Activated effector memory CD4-positive, alpha-beta T cell treated with anti-CD3 and anti-CD28 coated beads, Interleukin-2, amount 50 U/mL, for 16 hours (primary cell): Measurements from ENCODE around the gene TCF7L1.
"Not testable (repeated sequence)": the region's sequence is repeated elsewhere in the genome, so short reads cannot be mapped to it uniquely, and the experiment has no call there.

Experiments
- DNase-seq: peaks from one replicate; pipeline ENCODE4 v3.0.0-alpha.2; 2020

Gene TCF7L1

DNA sequence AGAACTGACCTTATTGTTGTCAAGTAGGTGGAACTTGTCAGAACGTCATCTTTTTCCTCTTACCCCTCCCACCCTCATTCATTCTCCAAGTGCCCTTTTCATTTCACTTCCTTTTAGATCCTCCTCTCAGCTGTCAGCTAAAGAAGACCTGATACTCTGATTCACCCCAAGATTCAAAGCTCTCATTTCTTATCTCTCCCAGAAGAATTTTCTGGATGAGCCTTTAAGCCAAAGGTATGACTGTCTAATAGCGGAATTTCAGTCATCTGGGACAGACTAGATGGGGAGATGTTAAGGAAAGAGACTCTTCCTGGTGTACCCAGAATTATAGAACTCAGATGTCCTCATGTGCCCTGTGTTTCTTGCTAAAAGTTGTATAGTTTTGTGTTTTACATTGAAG is 53.9 kb downstream of the TCF7L1 start:
- DNase-seq = no peak

DNA sequence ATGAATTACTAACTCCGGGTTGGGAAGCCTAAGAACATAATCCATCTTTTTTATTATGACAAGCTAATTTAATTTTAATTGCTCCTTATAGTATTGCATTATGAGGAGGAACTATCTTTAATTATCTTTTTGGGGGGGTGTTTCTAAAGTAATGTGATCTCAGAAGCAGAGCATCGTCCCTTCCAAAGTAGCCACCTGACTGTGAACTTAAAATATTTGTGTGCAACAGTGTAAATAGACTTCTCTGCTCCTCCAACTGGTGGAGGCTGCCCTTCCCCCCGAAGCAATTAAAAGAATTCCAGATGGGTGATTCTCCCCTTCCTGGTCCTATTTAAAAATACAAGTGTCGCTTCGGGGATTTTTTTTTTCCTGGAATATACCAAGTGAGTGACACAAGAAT is 55.7 kb downstream of the TCF7L1 start:
- DNase-seq = no peak

DNA sequence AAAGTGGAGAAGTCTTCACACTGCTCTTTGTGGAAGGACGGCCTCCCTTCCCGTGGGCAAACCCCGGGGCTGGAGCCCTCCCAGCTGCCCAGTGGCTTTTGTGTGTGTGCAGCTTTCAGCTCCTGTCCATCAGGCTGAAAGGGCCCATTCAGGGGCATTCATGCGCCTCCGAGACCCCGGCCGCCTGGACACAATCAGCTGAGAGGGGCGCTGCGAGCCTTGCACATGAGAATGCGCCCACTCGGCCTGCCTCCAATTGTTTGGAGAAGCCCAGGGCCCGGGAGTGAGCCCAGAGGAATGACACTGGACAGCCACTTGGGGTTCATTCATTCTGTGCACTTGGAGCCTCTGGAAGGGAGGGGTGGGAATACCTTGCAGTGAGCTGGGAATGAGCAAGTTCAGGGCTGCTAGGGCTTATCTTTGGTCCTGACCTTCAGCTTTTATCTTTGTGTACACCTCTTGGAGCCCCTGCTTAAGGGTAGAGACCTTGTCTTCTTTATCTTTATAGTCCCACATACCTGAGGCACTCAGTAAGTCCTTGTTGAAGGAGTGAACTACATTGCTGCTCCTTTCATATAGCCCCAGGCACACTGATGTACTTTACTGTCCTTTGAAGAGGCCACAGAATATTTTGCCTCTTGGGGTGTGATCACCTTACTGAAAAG is 56.5 kb downstream of the TCF7L1 start:
- DNase-seq = no peak

DNA sequence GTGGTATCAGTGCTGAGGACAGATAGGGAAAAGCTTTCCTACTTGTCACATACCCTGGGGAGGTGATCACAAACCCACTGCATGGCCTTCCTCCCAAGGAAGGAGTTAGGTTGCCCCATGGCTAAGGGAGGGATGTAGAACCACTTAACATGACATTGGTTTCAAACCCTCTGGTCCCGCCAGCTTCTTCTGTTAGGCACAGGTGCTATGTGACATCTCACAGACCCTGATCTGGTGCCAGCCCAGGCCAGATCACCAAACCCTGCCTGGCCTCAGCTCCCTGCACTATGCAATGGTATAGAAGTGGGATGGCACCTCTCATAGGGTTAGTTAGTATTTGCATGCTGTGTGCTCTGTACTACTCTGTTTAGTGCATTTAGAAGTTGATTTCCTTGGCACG is 58.0 kb downstream of the TCF7L1 start:
- DNase-seq = no peak

DNA sequence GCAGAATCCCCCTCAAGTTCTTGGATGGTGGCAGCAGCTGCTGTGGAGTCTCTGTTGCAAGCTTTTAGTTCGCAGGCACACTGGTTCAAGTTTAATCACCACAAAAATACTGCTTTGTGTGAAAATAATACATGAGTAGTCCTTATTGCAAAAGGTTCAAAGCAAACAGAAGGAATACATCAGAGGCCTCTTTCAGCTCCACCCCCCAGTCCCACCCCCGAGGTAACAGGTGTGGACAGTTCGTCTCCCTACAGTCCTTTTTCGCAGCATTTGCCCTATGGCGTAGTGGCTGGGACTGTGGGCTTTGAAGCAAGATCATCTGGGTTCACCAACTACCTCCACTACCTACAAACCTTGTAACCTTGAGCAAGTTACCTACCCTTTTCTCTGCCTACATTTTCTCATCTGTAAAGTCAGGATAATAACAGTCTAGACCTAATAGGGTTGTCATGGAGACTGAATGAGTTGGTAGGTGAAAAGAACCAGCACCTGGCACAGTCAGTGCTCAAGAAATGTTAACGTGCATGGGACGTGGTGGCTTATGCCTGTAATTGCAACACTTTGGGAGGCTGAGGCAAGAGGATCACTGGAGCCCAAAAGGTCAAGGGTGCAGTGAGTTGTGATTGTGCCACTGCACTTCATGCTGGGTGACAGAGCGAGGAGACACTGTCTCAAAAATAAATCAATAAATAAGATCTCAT is 61.7 kb downstream of the TCF7L1 start:
- DNase-seq = no peak

DNA sequence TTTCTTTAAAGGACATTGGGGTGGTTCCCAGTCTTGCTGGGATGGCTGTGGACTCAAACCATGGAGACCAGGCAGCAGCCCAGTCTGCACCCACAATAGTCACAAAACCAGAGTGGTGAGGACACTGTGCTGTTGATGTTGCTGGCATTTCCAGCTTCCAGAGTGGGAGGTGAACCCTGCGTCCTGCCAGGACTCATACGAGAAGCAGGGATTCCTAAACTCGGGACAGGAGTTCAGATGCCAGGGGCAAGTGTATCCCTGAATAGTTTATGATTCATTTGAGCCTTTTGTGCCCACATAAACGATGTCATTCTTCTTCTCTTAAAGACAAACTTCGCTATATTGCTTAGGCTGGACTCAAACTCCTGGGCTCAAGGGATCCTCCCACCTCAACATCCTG is 62.8 kb downstream of the TCF7L1 start:
- DNase-seq = no peak

DNA sequence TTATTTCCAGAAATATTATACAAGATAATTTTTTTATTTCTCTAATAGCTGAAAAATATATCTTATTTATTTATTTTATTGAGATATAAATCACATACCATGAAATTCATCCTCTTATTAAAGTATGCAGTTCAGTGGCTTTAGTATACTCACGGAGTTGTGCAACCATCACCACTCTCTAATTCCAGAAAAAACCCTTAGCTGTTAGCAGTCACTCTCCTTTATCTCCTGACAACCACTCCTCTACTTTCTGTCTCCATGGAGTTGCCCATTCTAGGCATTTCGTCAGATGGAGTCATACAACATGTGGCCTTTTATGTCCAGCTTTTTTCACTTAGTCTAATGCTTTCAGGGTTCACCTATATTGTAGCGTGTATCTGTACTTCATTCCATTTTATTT is 66.5 kb downstream of the TCF7L1 start:
- no peak for DNase-seq

DNA sequence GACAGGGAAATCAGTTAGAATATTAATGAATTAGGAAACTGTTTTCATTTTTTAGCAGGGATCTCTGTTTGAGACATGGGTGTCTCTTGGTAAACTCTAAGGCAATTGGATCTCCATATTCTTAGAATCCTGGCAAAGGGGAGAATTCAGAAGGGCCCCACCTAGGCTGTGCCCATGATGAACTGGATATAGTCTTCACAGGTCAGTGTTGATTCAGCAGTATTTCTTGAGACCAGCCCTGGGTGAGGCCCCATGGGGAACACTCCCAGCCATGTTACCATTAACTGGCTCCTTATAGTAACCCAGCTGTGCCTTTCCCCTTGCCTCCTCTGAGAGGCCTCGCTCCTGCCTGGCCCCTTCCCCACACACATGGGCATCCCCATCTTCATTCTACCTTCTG is 76.7 kb downstream of the TCF7L1 start:
- no peak for DNase-seq

DNA sequence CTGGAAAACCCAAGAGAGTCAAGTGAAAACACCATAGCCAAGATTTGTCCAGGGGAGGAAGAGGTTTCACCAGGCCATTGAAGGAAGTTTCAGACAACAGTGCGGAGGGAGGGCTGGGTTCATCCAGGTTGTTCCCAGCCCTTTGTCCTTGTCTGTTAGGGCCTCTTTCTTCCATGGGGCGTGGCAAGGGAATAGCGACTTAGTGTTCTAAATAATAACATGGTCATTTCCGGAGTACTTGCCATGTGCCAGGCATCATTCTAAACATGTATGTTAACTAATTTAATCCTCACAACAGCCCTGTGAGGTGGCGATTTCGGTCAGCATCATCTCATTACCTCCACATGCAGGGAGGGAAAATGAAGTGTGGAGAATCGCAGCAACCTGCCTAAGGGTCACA is 77.3 kb downstream of the TCF7L1 start:
- no peak for DNase-seq

DNA sequence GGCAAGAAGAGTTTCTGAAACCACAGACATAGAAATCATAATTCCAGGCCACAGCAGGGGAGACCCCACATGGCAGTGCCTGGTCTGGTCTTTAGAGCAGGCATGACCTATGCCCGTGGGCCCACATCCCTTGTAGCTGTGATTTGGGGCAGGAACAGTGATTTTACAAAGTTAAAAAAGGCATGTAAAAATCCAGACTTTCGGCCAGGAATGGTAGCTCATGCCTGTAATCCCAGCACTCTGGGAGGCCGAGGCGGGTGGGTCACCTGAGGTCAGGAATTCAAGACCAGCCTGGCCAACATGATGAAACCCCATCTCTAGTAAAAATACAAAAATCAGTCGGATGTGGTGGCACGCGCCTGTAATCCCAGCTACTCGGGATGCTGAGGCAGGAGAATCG is 78.4 kb downstream of the TCF7L1 start:
- not testable (repeated sequence) for DNase-seq

DNA sequence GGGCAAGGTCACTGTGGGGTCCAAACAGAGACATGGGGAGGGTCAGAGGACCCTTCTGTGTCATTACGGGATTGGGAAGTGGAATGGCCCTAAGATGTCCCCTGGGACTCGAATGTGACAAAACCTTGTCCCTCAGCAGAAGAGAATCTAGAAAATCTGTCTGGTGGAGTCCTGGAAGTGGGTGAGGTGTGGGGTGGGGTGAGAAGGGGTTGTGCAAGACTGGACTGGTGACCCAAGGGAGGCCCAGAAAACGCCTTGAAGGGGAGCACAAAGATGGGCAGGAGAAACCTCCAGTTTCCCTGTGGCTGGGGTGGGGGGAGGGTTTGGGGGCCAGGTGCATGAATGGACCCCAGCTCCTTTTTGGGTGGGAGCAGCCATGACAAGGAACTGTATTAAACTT is 79.6 kb downstream of the TCF7L1 start:
- DNase-seq = no peak

DNA sequence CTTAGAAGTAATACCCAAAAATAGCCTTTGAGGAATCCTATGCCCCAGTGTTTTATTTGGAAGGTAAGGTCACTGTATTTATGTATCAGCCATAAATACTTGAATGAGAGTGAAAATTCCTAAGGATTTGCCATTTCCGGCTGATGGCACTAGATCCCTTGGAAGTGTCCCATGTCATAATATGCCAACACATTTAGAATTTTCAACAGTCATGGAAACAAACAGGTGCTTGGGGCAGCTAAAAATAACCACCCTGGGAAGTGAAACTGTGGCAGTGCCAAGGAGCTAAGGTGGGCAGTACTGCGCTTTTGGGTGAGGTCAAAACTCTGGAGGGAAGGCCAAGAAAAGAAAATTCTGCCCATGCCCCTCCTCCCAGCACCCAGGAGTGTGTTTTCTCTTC is 80.2 kb downstream of the TCF7L1 start:
- DNase-seq = no peak

DNA sequence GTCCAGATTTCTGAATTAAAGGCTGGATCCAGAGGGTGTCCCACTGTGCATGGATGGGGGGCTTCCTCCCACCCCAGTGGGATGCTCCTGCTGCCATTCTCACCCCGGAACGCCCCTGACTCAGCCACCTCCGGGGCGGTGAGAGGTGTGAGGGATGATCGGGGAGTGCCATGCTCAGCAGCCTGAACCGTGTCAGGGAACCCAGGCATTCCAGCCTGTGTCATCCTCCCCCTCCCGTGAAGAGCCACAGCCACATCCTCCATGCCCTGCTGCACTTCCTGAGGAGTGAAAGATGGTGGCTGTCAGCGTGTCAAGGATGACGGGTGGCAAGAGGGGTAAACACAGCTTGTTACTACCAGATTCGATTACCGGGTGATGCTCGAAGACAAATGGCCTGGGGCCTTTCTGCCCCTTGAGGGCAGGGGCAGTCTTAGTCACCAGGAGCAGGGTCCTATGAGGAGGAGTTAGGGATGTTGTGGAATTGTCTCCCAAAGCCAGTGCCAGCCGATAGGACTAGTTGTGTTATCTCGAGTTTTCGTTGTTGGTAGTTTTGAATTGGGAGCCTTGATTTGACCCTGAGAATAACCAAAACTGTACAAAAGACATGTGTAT is 80.8 kb downstream of the TCF7L1 start:
- DNase-seq = no peak

DNA sequence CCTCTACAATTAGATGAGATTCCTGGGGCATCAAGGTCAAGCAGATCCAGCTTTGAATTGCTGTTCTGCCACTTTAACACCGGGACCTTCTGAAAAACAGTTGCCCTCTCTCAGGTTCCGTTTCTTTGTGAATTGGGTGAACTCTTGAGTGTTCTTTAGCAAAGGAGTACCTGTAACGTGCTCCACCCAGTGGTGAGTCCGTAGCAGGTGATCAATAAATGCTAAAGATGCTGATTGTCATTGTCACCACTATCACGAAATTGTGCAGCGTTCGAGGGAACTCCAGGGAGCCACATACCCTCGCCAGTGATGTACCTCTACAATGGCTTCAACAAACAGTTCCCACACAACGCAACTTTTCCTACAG is 81.9 kb downstream of the TCF7L1 start:
- no peak for DNase-seq

DNA sequence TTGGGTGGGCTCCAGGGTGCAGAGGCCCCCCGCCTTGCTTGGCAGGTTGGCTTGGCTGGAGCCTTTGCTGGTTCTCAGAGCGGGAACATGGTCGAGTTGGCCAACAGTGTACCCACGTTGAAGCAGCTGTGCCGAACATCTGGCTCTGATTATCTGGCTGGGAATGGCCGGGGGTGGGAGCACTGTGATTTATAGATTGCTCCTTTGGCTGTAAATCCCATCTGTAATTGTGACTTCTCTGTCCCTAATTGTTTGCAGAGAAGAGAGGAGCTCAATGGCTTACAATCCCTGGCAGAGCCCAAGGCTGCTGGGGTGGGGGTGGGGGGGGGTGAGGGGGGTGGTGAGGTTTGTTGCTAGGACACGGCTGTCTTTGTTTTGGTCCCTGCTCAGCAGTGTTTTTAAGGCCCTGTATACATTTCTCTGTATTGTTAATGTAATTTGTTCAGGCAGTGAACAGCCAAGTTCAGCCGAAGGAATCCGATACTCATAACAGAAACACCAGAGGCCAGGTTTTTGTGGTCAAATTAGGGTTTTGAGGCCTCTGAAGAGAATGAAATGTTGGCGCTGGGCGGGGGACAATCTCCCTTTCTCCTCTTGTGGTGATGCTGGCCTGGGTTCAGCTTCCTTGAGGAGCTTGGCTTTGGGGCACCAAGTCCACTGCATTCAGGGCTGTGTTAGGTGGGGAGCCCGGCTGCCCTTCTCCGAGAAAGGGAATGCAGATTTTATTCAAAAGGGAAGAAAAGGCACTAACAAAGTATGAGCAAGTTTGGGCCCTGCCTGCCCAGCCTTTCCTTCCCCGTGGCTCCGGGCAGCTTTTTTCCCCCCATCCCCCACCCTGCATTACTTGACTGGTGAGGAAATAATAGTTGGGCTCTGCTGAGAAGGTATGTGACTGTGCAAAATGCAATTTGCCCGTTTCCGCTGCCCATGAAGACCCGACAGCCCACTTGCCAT is 82.5 kb downstream of the TCF7L1 start:
- no peak for DNase-seq

DNA sequence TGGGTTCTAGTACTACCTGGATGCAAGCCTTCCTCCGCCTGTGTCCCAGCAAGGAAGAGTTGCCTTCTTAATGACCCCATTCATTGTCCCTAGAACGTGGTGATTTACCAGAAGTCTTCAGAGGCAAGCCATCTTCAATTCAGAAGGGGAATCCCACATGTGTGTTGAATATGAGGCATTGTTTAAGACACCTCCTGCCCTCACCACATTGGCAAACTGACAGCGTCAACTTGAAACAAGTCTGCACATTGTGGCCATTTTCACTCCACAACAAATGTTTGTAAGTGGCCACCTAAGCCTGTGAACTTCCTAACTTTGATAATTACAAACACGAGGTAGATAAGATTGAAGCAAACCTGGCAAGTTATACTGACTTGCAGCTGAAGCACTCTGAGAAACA is 83.7 kb downstream of the TCF7L1 start:
- no peak for DNase-seq

DNA sequence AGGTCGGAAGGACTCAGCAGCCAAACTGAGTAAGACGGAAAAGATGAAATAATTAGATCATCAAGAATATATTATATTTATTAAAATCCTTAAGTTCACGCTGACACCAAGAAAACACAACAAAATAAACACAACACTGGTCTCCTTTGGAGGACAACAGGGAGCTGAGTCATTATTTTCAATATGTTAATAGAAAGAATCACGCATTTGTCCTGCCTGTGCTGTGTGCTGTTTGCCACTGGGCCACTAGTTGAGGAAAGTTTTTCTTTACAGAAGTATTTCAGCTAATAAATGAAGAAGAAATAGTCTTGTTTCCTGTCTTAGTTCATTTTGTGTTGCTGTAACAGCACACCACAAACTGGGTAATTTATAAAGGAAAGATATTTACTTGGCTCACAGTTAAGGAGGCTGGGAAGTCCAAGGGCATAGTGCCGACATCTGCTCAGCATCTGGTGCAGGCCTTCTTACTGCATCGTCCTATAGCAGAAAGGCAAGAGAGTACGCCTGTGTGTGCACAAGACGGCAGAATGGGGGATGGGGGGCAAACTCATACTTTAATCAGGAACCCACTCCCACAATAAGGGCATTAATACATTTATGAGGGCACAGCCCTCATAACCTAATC is 88.0 kb downstream of the TCF7L1 start:
- DNase-seq = no peak

DNA sequence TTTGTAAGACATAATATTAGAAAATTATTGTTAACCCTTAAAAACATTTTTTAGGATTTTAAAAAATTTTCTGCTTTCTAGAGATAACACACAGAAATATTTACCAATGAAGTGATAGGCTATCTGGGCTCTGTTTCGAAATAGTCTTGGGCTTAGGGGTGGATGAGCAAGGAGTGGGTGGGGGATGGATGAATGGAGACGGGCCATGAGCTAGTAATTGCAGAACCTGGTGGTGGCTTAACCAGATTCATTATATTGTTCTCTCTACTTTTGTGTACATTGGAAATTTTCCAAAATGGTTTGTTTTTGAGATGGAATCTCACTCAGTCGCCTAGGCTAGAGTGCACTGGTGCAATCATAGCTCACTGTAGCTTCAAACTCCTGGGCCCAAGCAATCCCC is 89.6 kb downstream of the TCF7L1 start:
- DNase-seq = no peak

DNA sequence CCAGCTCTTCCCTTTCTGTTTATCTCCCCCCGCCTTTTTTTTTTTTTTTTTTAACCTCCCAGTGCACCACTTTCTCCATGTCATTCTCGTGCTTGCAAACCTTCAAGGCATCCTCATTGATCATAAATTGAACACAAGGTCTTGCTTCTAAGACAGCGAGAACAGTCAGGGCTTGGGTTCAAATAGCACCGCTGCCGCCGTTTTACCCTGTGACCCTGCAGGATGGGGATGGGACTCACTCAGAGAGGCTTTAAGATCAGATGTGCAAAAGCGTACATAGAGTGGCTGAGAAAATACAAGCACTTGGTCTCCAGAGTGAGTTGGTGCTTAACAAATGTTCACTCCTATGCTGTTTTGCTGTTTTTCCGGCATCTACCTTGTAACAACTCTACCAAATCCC is 93.6 kb downstream of the TCF7L1 start:
- DNase-seq = no peak

DNA sequence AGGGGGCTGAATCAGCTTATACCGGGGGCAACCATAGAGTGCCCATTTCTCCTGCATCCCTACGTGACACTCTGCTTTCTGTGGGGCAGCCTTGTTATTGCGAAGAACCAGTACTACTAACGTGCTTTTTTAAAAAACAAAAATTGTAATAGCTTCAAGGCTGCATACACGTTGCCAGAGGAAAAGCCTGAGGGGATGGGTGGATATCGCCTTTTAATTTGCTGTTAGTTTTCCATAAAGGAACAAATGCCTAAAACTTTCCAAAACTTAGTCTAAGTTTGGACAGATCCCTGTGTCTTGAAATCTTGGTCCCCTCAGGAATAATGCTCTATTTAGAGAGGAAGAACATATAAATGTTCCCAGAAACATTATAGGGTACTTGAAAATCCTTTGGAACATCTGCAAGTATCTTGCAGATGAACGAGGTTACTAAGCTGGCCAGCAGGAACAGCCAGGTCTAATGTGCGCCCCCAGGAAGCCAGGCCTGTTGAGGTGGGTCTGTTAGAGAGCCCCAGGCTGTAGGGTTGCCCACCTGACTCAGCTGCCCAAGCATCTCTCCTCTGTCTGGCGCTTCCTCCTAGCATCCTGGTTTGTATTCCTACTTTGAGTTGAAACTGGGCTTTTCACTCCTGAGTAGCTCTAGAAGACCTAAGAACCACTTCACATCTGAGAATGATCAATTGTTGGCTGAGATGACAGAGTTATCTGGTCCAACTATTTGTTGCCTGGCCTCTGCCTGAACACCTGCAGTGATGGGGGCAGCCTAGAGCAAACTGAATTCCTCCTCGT is 97.7 kb downstream of the TCF7L1 start:
- DNase-seq = no peak

DNA sequence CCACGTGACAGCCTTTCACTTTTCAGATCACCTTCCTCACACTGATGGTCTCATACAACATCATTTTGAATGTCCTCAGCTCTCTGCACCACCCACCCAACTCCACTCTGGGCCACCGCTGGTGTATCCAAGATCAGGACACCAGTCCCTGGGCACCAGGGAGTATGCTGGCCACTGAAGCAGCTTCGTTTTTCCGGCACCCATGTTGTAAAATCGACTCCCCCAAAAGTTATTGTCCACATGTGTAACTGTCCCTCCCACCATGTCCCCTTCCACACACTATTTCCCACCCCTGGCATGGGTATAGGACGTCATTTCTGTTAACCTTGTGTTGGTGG is 98.2 kb downstream of the TCF7L1 start:
- no peak for DNase-seq

DNA sequence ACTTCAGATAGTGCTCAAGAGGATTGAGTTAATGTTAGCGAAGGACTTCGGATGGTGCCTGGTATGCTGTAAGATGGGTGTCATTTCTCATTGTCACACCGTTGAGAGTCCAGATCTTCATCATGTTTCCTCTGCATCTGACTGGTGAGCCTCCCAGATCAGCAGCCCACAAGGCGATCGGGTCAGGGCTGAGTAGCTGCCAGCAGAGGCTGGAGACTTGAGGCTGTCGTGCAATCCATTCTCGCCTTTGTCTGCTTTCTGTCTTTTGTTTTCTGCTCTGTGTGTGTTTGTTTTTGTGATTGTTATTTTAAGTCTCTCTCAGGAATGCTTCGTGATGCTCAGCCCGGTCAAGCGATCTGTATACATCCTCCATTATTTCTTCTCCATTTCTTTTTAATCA is 98.8 kb downstream of the TCF7L1 start:
- DNase-seq = no peak
